MM.1S (cell line): ENCODE results near the gene TCF12.

ENCODE experiments used
- DNase-seq: peaks from one replicate; pipeline ENCODE4 v3.0.0-alpha.2; 2015
- H2AFZ ChIP-seq: fragments of 300-600 bp; sonication (generic); 2 replicates; pipeline ENCODE4 v1.6.0; 2016; ENCODE audit warnings: antibody characterized with exemption, low read length
- H3F3A ChIP-seq: fragments of 300-600 bp; sonication (generic); 2 replicates; pipeline ENCODE4 v1.6.1; 2016; ENCODE audit warnings: mild to moderate bottlenecking, antibody characterized with exemption, low read length, moderate library complexity, mixed read lengths; ENCODE audit not compliant: insufficient read depth
- H3K27ac ChIP-seq: fragments of 300-600 bp; sonication (generic); 2 replicates; pipeline ENCODE4 v1.5.1; 2016; ENCODE audit warnings: mild to moderate bottlenecking, low read length
- H3K27me3 ChIP-seq: fragments of 300-600 bp; sonication (generic); replicated peaks from 2 replicates; pipeline ENCODE4 v1.6.0; 2016; ENCODE audit warnings: low read length; ENCODE audit not compliant: insufficient read depth
- H3K36me3 ChIP-seq: fragments of 300-600 bp; sonication (generic); replicated peaks from 2 replicates; pipeline ENCODE4 v1.6.1; 2016; ENCODE audit warnings: mild to moderate bottlenecking, low read length, mixed read lengths; ENCODE audit not compliant: insufficient read depth
- H3K4me1 ChIP-seq: fragments of 300-600 bp; sonication (generic); 2 replicates; pipeline ENCODE4 v1.6.1; 2016; ENCODE audit warnings: low read length, mixed read lengths
- H3K4me2 ChIP-seq: fragments of 300-600 bp; sonication (generic); 2 replicates; pipeline ENCODE4 v1.6.0; 2016; ENCODE audit warnings: low read depth, low read length
- H3K4me3 ChIP-seq: fragments of 300-600 bp; sonication (generic); 2 replicates; pipeline ENCODE4 v1.5.1; 2016; ENCODE audit warnings: low read length, mixed read lengths
- H3K79me2 ChIP-seq: fragments of 300-600 bp; sonication (generic); 2 replicates; pipeline ENCODE4 v1.6.1; 2016; ENCODE audit warnings: mixed run types, low read length, mixed read lengths
- H3K9ac ChIP-seq: fragments of 300-600 bp; sonication (generic); 2 replicates; pipeline ENCODE4 v1.6.1; 2016; ENCODE audit warnings: low read length, mixed read lengths
- H3K9me2 ChIP-seq: fragments of 300-600 bp; sonication (generic); replicated peaks from 2 replicates; pipeline ENCODE4 v1.6.1; 2016; ENCODE audit warnings: mild to moderate bottlenecking, low read length, mixed read lengths; ENCODE audit not compliant: insufficient read depth
- H3K9me3 ChIP-seq: fragments of 300-600 bp; sonication (generic); replicated peaks from 2 replicates; pipeline ENCODE4 v1.6.1; 2016; ENCODE audit warnings: mild to moderate bottlenecking, low read length, mixed read lengths; ENCODE audit not compliant: insufficient read depth
- H4K20me1 ChIP-seq: fragments of 300-600 bp; sonication (generic); 2 replicates; pipeline ENCODE4 v1.6.1; 2016; ENCODE audit warnings: mild to moderate bottlenecking, low read length, moderate library complexity, mixed read lengths; ENCODE audit not compliant: insufficient read depth
- CTCF ChIP-seq: fragments of 300-600 bp; sonication (generic); IDR thresholded peaks from 2 replicates; pipeline ENCODE4 v1.5.1; 2016; ENCODE audit warnings: antibody characterized with exemption, low read length, mixed read lengths
- EZH2 ChIP-seq: fragments of 300-600 bp; sonication (generic); optimal IDR thresholded peaks from 2 replicates; pipeline ENCODE3; 2017; ENCODE audit warnings: low read depth, mild to moderate bottlenecking, antibody characterized with exemption, low read length, mixed read lengths
- EZH2phosphoT487 ChIP-seq: fragments of 300-600 bp; sonication (generic); IDR thresholded peaks from 2 replicates; pipeline ENCODE4 v1.6.1; 2018; ENCODE audit warnings: antibody characterized with exemption, low read length

TCF12 gene

GRCh38 chr15:57061281-57061680 is 142.8 kb downstream of the TCF12 start:
- Histone ChIP-seq H3K79me2 (peaks cover 13% of the 10 kb centered on the region), H3K9me2 (no peaks in the 10 kb centered on the region), H3K36me3 (no peaks in the 10 kb centered on the region), H3K27me3 (no peaks in the 10 kb centered on the region), H3K4me1 (no peaks in the 10 kb centered on the region), H3F3A (no peaks in the 10 kb centered on the region), H3K9ac (no peak overlapping the region), H2AFZ (no peak overlapping the region), H3K4me3 (no peak overlapping the region), H4K20me1 (no peaks in the 10 kb centered on the region), H3K4me2 (no peak overlapping the region), H3K27ac (no peak overlapping the region), H3K9me3 (no peaks in the 10 kb centered on the region)
- no peak for DNase-seq
- TF ChIP-seq CTCF (no peak), EZH2phosphoT487 (no peak)

GRCh38 chr15:57061696-57062095 is 143.3 kb downstream of the TCF12 start:
- Histone ChIP-seq H3K4me1 (no peaks in the 10 kb centered on the region), H3K9me2 (no peaks in the 10 kb centered on the region), H3K4me3 (no peak overlapping the region), H2AFZ (no peak overlapping the region), H3K9me3 (no peaks in the 10 kb centered on the region), H3K36me3 (no peaks in the 10 kb centered on the region), H3F3A (no peaks in the 10 kb centered on the region), H4K20me1 (no peaks in the 10 kb centered on the region), H3K27me3 (no peaks in the 10 kb centered on the region), H3K9ac (no peak overlapping the region), H3K79me2 (peaks cover 13% of the 10 kb centered on the region), H3K27ac (no peak overlapping the region), H3K4me2 (no peak overlapping the region)
- TF ChIP-seq EZH2phosphoT487 (no peak), CTCF (no peak), EZH2 (no peak)
- DNase-seq, result no peak

GRCh38 chr15:57064033-57064432 is 145.6 kb downstream of the TCF12 start:
- H3K9me2 ChIP-seq, result no peaks in the 10 kb centered on the region
- H3K79me2 ChIP-seq, result peaks cover 6% of the 10 kb centered on the region
- H3F3A ChIP-seq, result no peaks in the 10 kb centered on the region
- H3K9me3 ChIP-seq, result no peaks in the 10 kb centered on the region
- DNase-seq, result no peak
- H3K27ac ChIP-seq, result no peak overlapping the region
- TF ChIP-seq EZH2phosphoT487 (no peak), EZH2 (no peak), CTCF (no peak)
- no peak overlapping the region for H3K4me3 ChIP-seq
- peaks cover 3% of the 10 kb centered on the region; the same call in 1 of the 2 replicates for H3K4me1 ChIP-seq
- H4K20me1 ChIP-seq, result no peaks in the 10 kb centered on the region
- H2AFZ ChIP-seq, result no peak overlapping the region
- H3K36me3 ChIP-seq, result no peaks in the 10 kb centered on the region
- no peak overlapping the region for H3K4me2 ChIP-seq
- H3K9ac ChIP-seq, result no peak overlapping the region
- no peaks in the 10 kb centered on the region for H3K27me3 ChIP-seq
